Calu3 (cell line): ENCODE results near the gene TTC17. TPM values are rescaled to one million over a fixed set of nuclear protein-coding genes. Genes with fewer than 3 reads are reported as not detected.

Source experiments
- BruUV-seq: library from RNA; stranded (reverse); fragments of 400-500 nt; replicated peaks from 2 replicates; lab custom pipeline; 2021; lab: Mats Ljungman, UMichigan
- CTCF ChIA-PET: fragments of 300-600 bp; sonication (Branson Sonifier 250); formaldehyde crosslinking; loops from one replicate; lab custom pipeline; 2022; ENCODE audit warnings: antibody characterized with exemption; lab: Charles Lee
- DNase-seq: peaks from one replicate; pipeline ENCODE4 v3.0.0; 2022
- H3K27ac Mint-ChIP-seq: one replicate; pipeline ENCODE4 v1.8.0; 2022; ENCODE audit warnings: mixed read lengths; ENCODE audit not compliant: unreplicated experiment
- H3K27me3 Mint-ChIP-seq: one replicate; pipeline ENCODE4 v1.8.0; 2022; ENCODE audit warnings: mixed read lengths; ENCODE audit not compliant: unreplicated experiment
- H3K36me3 Mint-ChIP-seq: one replicate; pipeline ENCODE4 v1.8.0; 2022; ENCODE audit warnings: mild to moderate bottlenecking, moderate library complexity, mixed read lengths; ENCODE audit not compliant: insufficient read depth, unreplicated experiment
- H3K4me1 Mint-ChIP-seq: one replicate; pipeline ENCODE4 v1.8.0; 2022; ENCODE audit warnings: mild to moderate bottlenecking, low read depth, mixed read lengths; ENCODE audit not compliant: unreplicated experiment
- H3K4me3 Mint-ChIP-seq: one replicate; pipeline ENCODE4 v1.8.0; 2022; ENCODE audit warnings: mild to moderate bottlenecking, low read depth, moderate library complexity, mixed read lengths; ENCODE audit not compliant: unreplicated experiment
- H3K9me3 Mint-ChIP-seq: one replicate; pipeline ENCODE4 v1.8.0; 2022; ENCODE audit warnings: low read depth, mixed read lengths; ENCODE audit not compliant: unreplicated experiment
- intact Hi-C: fragments of 100-400 bp; cut with micrococcal nuclease; formaldehyde crosslinking; loops from one replicate; pipeline ENCODE4 v1.10.0; 2022; ENCODE audit not compliant: unreplicated experiment
- total RNA-seq: library from RNA; stranded (reverse); gene quantifications from 2 replicates; pipeline ENCODE4 v1.2.3, GENCODE V29; 2022
- TF ChIP-seq, protein P1 (sequence below): fragments of 200-600 bp; IDR thresholded peaks from one replicate; pipeline ENCODE4 v1.8.0; 2022; ENCODE audit warnings: antibody characterized with exemption; ENCODE audit not compliant: unreplicated experiment

TTC17 gene
- total RNA-seq, 1 experiment from 2014 or later, result 77.7 TPM

DNA sequence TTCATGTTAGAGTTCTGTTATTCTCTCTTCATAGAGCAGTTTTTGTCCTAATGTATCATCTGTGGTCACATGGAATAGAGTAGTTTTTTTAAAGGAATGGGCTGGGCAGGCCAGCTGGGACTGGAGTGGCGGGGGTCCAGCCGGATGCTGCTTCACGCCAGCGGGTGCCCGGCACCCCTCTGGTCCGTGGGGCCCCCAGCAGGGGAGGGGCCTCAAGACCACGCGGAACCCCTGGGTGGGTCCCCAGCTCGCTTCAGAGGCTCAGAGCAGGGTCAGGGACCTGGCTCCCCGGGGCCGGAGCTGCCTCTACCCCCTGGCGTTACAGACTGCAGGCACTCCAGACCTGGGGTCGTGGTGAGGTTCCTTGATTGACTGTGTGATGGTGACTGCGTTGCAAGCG lies 162.8 kb downstream of the TTC17 start:
- Mint-ChIP-seq H3K4me1 (no peaks in the 10 kb centered on the region), H3K4me3 (no peak overlapping the region), H3K27me3 (peaks cover 35% of the 10 kb centered on the region), H3K27ac (no peak overlapping the region), H3K9me3 (peaks cover 5% of the 10 kb centered on the region), H3K36me3 (no peaks in the 10 kb centered on the region)
- intact Hi-C loops, result no loop called here
- CTCF ChIA-PET, result interaction anchor here (0.6 kb wide), 1 partner anchor 58 kb away, joined by 3 read pairs; no protein-coding TSS in a partner anchor
- TF ChIP-seq, protein P1, sequence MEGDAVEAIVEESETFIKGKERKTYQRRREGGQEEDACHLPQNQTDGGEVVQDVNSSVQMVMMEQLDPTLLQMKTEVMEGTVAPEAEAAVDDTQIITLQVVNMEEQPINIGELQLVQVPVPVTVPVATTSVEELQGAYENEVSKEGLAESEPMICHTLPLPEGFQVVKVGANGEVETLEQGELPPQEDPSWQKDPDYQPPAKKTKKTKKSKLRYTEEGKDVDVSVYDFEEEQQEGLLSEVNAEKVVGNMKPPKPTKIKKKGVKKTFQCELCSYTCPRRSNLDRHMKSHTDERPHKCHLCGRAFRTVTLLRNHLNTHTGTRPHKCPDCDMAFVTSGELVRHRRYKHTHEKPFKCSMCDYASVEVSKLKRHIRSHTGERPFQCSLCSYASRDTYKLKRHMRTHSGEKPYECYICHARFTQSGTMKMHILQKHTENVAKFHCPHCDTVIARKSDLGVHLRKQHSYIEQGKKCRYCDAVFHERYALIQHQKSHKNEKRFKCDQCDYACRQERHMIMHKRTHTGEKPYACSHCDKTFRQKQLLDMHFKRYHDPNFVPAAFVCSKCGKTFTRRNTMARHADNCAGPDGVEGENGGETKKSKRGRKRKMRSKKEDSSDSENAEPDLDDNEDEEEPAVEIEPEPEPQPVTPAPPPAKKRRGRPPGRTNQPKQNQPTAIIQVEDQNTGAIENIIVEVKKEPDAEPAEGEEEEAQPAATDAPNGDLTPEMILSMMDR, result no peak
- no peak for DNase-seq
- no TSS peak for BruUV-seq

DNA sequence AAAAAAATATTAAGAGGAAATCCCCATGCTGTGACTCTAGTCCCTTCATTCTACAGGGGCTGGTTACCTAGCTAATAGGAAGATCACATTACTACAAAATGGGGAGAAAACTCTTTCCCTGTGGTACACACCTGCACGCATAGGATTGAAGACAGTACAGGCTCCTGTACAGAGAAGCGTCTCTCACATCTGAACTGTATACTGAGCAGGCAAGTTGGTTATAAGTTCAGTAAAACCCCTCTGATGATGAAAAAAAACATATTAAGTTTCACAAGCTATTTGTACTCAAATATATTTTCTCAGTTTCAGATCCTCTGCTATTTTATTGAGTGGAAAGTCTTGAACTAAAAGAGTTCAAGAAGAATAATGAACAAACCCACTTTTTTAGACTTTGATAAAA lies 164.9 kb downstream of the TTC17 start:
- no peak overlapping the region for H3K4me3 Mint-ChIP-seq
- peaks cover 37% of the 10 kb centered on the region for H3K27me3 Mint-ChIP-seq
- CTCF ChIA-PET, result no interaction called here
- H3K9me3 Mint-ChIP-seq, result peaks cover 5% of the 10 kb centered on the region
- H3K36me3 Mint-ChIP-seq, result no peaks in the 10 kb centered on the region
- TF ChIP-seq, protein P1, result no peak
- no peak for DNase-seq
- no peak overlapping the region for H3K27ac Mint-ChIP-seq
- no peaks in the 10 kb centered on the region for H3K4me1 Mint-ChIP-seq
- intact Hi-C loops, result no loop called here
- BruUV-seq, result no TSS peak

DNA sequence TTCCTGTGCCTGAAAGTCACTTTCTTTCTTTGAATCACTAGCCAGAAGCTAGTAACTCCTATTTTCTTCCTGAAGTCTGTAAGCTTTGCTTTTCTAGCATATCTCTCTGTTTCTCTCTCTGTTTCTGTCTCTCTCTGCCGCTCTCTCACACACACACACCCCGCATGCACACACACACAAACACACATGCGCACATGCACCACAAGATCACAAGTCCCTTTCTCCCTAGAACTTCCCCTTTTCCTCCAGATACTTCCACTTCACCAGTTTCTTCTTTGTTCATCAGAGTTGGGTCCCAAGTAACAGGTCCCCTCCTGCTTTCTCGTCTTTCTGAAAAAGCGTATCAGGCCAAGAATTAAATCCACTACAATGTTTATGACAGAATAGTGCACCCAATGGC lies 173.3 kb downstream of the TTC17 start:
- Mint-ChIP-seq H3K9me3 (no peaks in the 10 kb centered on the region), H3K27me3 (peaks cover 26% of the 10 kb centered on the region), H3K4me1 (no peaks in the 10 kb centered on the region), H3K36me3 (no peaks in the 10 kb centered on the region), H3K4me3 (no peak overlapping the region), H3K27ac (no peak overlapping the region)
- DNase-seq, result no peak
- intact Hi-C loops, result no loop called here
- CTCF ChIA-PET, result no interaction called here
- TF ChIP-seq, protein P1, result no peak
- no TSS peak for BruUV-seq

DNA sequence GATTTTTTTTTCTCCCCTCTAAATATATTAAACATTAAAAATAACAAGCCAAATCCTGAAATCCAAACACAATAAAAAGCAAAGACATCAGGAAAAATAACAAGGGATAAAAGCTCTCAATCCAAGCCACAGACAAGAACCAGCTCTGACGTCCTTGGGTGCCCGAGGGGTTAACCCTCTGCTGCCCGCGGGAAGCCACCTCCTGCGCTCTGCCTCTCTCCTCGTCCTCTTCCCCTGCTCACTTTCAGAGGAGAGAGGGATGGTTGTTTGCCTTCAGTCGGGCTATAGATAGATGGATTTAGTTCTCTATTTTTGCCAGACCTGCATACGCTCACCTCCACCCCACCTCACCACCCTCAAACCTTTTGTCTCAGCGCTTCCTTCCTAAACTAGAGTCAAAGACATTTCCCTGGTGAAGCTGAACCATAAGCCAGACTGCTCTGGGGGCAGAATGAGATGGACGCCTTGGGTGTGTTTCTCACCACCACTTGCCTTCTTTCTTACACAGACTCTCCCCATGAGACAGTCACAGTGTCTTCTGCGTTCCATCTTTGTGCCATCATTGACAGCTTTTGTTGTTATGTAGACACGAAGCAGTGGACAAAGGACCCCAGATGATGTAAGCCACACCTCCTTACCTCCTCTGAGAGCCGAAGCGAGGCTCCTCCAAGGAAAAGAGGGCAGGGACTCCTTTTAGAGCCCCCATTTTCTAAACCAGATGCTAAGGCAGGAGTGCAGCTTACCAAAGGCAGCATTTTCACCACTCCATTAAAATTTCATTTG lies 179.3 kb downstream of the TTC17 start:
- TF ChIP-seq, protein P1, result no peak
- H3K36me3 Mint-ChIP-seq, result no peaks in the 10 kb centered on the region
- BruUV-seq, result no TSS peak
- peaks cover 69% of the 10 kb centered on the region for H3K27me3 Mint-ChIP-seq
- intact Hi-C loops, result no loop called here
- no peak overlapping the region for H3K27ac Mint-ChIP-seq
- H3K4me3 Mint-ChIP-seq, result no peak overlapping the region
- peaks cover 2% of the 10 kb centered on the region for H3K9me3 Mint-ChIP-seq
- CTCF ChIA-PET, result interaction anchor here (0.6 kb wide), 1 partner anchor 624 kb away, joined by 5 read pairs; no protein-coding TSS in a partner anchor
- no peaks in the 10 kb centered on the region for H3K4me1 Mint-ChIP-seq
- DNase-seq, result no peak
